ENCODE measurements around the gene C6orf132.

C6orf132 gene

GRCh38 chr6:42131531-42131930 is 10.9 kb downstream of the C6orf132 start:
- DNase-seq = no peak

DNA sequence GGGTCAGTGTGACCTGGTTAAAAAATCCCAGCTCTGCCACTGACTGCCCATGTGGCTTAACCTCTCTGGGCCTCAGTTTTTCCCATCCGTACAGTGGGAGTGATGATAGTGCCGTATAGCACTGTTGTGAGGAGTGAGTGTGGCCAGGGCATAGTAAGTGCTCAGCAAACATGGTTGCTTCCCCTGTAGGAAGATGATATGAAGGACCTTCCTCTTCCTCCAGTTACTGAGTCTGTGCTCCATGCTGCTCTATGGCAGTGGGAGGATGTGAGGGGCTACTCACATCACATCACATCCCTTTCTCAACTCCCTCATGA is 13.1 kb downstream of the C6orf132 start:
- no peak for DNase-seq

DNA sequence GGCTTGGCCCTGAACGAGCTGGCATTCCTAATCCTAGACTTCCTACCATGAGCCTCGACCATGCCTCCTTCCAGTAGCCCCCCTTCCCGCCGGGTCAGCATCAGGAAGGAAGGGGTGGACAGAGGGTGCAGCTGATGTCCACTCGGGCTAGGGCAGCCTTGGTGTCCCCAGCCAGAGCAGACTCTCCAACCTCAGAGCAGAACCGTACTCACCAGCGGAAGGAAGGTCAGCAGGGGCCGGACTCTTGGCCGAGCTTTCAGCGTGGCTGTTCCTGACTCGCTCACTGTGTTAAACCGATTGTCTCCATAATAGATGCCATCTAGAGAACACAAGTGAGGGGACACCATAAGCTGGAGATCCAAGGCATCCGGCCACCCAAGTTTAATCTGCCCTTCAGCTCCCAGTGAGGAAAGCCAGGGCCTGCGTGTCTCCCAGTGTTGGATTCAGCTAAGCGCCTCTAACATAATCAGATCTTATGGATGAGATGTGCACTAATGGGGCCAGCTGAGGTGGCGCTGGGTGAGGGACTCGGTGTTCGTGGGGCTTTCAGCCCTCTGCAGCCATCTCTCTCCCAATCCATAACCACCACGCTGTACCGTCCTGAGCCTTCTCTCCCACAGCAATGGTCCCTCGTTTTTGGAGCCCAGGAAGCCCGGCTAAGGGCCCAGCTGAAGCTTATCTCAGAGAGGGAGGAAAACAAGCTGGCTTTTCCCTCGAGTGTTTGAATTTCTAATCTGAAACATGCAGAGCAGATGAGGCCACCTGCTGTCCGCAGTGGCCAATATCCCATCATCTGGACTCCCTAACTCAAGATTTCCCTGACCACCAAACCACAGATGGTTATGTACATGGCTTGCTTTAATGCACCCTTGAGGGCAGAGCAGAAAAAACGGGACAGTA is 13.7 kb downstream of the C6orf132 start:
- no peak for DNase-seq

DNA sequence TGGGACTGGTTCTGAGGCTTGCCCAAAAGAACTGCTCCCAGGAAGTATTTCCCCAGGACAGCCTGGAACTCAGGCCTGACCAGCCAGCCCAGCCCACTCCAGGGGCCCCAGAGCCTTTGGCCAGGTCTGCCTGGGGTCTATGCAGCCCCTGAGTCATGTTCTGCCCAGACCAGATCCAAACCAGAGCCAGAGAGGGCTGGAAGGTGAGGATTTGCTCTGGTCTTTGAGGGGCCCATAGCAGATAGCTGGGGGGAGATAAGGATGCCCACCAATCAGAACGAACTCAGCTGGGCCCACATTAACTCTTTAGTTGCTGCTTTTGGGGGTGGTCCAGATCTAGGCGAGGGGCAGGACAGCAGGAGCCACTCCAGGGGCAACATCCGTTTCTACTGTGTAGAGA is 16.8 kb downstream of the C6orf132 start:
- DNase-seq = no peak

- no peak for DNase-seq
Measured at GRCh38 chr6:42125231-42125630, 17.2 kb downstream of the C6orf132 start.

GRCh38 chr6:42124223-42124836 is 18.1 kb downstream of the C6orf132 start:
- DNase-seq = no peak

DNA sequence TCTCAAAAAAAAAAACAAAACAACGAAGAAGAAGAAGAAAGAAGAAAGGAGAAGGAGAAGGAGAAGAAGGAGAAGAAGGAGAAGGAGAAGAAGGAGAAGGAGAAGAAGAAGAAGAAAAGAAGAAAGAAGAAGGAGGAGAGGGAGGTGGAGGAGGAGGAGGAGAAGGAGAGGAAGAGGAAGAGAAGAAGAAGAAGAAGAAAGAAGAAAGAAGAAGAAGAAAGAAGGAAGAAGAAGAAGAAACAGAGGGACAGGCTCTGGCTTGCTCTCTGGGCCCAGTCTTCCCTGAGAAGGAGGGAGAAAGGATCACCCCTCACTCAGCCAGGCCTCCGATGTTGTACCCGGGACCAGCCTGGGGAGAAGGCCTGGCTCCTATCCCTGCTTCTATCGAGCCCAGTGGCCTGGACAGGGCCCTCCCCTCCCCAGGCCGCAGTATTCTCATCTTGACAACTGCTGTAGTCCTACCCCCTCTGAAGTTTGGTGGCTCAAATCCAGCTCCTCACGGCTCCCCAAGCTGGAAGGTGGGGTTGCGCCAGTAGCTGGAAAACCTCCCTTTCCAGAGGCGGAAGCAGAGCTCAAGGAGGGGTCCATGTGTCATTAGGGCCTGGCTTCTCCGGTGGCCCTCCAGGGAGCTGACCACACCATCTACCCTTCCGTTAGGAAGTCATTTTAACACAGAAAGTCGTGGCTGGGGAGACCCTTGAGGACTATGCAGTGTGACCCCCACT is 18.9 kb downstream of the C6orf132 start:
- DNase-seq = no peak

DNA sequence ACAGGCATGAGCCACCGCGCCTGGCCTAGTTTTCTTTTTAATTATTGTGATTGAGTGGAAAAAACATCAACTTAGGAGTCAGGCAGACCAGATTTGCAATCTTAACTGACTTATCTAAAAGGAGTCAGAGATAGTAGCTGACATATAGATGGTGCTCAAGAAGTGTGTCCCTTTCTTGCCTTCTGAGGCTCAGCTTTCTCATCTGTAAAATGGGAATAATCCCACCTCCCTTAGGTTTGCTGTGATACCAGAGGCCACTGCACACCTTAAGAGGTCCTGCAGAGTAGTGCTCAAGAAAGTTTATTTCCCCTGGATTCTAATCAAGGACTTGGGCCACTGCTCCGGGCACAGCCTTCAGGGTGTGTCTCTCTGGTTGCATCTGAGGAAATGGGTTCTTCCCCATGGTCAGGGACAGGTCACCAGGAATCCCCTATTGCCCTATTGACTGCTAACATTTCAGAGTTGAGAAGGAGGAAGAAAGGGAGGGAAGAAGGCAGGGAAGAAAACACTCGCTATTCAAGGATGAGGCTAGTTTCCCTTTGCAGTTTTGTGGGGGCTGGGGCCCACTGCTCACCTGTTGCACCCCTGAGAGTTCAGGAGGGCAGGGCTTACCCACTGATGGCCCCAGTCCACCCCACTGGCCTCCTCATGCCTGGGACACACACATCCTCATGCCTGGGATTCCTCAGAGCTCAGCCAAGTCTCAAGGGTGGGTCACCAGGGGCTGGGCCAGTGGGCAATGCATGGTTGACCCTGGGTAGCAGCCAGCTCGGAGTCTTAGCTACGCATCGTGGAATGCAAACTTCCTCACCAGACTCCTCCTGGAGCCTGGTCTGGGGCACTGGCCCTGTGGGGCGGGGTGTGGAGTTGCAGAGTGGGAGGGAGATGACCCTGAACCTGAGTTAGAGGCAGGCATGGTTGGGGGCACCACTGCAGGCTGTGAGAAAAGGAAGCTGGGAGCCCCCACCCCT is 21.2 kb downstream of the C6orf132 start:
- no peak for DNase-seq

DNA sequence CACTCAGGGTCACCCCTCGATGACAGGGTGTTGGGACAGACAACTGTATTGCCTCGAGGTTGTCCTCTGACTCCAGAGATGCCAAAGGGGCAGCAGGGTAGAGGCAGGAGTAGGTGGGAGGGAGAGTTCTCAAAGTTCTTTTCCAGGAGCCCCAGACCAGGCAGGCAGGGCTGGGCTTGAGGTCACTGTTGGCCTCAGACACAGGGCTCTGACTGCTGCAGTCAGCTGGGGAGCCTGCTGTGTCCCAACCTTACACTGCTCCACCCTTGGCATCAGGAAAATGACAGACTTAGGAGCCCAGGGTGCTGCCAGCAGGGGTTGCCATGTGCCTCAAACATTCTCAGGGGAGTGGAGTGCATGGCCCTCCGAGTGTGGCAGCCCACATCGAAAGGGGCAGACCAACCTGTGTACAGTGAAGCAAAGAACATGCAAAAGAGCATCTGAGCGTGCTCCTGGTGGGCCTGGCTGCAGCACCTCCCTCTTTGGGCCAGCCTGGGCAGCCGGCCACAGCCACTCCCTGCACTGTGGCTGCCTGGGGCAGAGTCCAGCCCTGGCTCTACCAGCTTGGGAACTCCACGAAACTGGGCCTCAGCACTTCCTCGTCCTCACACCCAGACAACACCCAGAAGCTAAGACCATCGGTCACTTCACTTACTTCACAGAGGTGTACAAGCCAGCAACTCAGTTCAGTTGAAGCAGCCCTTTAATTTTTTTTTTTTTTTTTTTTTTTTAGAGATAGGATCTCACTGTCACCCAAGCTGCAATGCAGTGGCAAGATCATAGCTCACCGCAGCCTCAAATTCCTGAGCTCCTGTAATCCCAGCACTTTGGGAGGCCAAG is 24.0 kb downstream of the C6orf132 start:
- peak; percentile 33 for DNase-seq

- DNase-seq = no peak
Measured at GRCh38 chr6:42117843-42118161, 24.6 kb downstream of the C6orf132 start.

DNA sequence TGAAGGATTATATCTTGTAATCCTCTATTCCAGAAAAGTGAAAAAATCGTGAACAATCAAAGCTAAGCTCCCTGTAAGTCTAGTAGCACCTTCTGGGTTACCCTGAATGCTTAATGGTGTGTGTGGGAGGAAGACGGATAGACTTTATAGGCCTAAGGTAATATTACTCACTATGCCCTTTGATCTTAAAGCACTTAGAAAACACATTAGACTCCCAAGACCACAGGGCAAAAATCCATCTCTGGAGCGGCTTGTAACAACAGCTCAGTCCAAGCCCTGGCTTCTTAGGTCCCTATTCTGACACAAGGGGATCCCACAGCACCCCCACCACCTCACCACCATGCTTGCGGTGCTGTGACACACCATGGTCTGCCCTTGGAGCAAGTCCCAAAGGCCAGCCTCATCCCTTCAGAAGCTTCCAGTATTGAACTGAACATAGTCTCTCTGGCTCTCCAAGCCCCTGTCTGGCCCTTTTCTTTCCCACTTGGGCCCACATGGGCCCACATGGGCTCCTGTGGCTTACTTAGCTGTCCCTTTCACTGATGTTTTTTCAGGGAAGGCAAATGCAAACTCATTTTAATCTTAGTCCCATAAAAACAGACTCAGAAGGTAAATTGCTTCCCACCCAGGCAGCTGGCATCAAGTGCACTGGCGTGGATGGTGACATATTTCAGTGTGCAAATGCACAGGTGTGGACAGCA is 28.3 kb downstream of the C6orf132 start:
- no peak for DNase-seq

DNA sequence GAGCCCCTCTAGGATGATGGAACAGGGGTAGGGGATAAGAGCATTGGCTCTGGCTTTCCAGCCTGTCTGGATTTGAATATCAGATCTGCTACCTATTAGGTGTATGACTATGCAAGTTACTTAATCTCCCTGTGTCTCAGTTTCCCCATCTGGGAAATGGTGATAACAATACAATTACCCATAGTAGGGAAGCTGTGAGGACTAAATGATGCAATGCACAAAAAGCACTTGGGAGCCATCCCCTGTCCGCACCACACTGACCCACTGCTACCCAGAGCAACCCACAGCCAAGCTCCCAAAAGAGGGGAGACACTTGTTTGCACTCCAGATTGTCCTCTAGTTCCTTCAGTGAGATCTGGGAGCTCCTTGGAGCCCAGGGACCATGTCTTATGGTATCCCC is 30.1 kb downstream of the C6orf132 start:
- no peak for DNase-seq

GRCh38 chr6:42110683-42111082 is 31.7 kb downstream of the C6orf132 start:
- no peak for DNase-seq

DNA sequence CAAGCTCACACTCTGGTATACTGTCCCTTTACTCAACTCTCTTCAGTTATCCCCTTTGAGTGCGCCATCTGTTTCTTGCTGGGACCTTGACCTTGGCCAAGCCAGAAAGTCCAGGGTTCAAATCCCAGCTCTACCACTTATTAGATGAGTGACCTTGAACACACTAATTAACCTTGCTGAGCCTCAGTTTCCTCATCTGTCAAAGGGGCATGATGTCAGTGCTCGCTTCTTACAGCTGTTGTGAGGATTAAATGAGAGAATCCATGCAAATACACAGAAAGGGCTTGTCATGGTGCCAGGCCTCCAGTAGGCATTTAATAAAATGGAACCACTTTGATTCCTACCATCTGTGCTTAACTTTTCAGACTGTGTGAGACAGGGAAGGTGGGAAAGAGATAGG is 34.3 kb downstream of the C6orf132 start:
- DNase-seq = no peak

DNA sequence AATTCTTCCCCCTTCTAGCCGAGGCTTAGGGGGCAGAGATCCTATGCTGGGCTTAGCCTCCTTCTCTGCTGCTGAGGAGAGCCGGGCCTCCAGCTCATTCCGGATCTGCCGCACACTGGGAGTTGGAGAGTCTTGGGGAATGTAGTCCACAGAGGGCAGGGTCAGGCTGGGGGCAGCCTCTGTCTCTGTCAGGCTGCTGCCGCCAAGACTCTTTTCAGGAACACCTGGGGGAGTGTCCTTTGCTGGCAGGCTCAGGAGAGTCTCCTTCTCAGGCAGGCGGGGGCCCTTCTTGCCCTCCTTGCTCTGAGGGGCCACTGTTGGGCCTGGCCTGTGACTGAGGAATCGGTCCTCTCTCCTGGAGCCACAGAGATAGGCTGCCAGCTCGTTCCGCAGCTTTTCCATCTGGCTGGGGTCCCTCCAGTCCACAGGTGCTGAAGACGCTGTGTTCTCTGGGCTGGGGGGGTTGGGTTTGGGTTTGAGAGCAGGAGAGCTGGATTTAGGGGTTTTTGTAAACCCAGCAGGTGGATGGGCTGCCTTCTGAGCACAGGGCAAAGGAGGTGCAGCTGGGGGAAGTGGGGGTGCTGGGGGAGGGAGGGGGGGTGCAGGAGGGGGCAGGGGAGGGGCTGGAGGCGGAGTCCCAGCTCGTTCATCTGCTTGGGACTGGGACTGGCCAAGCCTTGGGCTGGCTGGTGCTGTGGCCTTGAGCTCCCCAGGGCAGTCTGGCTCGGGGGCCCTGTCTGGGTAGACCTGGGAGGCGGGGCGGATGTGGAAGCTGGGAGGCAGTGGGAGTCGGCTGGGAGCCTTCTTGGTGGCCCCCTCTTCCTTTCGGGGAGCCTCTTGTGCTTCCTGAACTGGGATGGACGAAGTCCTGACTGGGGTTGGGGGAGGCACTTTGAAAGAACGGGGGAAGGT is 36.1 kb downstream of the C6orf132 start:
- DNase-seq = no peak

GRCh38 chr6:42105709-42106108 is 36.7 kb downstream of the C6orf132 start:
- no peak for DNase-seq

DNA sequence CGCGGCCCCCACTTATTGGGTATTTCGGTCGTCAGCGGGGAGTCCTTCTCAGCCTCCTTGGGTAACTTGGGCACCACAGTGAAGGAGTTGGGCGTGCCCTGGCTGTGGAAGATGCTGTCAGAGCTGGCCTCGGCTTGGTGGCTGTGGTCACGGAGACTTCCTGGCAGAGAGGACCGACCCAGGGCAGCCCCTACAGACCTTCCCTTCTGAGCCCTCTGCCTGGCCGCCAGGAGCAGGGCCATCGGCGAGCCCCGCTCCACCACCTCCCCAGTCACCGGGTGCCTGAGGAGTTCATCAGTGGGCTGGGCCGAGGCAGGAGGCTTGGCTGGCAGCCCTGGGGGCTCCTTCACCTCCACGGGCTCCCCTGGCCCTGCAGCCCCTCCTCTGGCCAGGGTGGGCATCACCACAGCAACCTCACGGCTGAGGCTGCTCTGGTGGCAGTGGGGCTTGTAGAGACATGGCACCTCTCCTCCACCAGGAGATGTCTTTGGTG is 37.2 kb downstream of the C6orf132 start:
- no peak for DNase-seq

GRCh38 chr6:42104804-42105125 is 37.7 kb downstream of the C6orf132 start:
- DNase-seq = no peak

- DNase-seq = no peak
Measured at GRCh38 chr6:42104095-42104803, 38.2 kb downstream of the C6orf132 start.

- no peak for DNase-seq
Measured at GRCh38 chr6:42103753-42104094, 38.7 kb downstream of the C6orf132 start.

Measured in midbrain (tissue), 1 donor.